Esophagus muscularis mucosa (tissue), 3 donors: ENCODE data around the gene SIVA1.

Experiments used
- POLR2A ChIP-seq: fragments of 450-650 bp; IDR thresholded peaks from one replicate; pipeline ENCODE4 v1.6.1; 2017; ENCODE audit warnings: antibody characterized with exemption, moderate library complexity, mild to moderate bottlenecking, low read depth
- POLR2AphosphoS5 ChIP-seq, 2 donors: sonication (generic); formaldehyde crosslinking; IDR thresholded peaks; one replicate each; pipeline ENCODE4 v1.6.1; 2017; ENCODE audit warnings: antibody characterized with exemption in 2 of 2
- TF ChIP-seq, protein P1 (sequence below), 3 experiments: fragments of 200-600 bp in 2 of 3; fragments of 450-650 bp in 1 of 3; sonication (generic) in 2 of 3; IDR thresholded peaks; one replicate each; pipeline ENCODE4 v1.5.1; 2017 to 2019; ENCODE audit warnings: antibody characterized with exemption in 3 of 3, mild to moderate bottlenecking in 2 of 3, moderate library complexity in 1 of 3

DNA sequence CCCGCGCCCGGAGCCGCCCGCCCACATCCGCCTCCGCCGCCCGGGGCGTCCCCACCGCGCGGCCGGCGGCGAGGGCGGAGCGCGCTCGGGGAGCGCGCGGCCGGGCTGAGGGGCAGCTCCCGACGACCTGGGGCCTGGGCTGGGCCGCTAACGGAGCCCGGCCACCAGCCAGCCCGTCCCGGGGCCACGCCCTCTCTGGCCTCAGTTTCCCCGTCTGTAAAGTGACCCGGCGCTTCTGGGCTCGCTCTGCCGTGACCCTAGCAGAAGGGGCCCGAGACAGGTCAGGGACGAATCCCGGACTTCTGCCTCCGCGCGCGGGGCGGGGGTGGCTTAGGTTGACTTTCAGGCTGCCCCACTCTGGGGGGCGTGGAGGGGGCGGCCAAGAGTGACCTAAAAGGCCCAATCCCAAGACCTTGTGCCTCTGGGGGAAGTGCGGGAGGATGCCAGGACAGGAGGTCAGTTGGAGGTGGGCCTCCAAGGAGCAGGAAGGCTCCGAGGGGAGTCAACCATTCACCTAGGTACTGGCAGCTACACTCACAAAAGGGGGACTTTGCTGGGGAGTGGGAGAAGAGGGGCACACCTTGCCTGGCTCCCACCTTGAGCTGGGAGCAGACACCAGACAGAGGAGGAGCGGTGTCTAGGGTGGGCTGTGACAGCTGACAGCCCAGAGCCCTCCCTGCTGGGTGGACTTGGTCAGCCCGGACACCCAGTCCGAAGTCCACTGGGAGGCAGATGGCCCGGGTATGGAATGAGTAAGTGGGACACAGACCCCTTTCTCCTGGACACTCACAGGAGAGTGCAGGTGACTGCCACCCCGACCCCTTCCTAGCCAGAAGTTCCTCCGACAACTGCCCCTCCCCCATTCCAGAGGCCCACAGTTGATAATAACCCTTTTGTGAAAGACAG, 43.1 kb downstream of the SIVA1 start:
- peak; percentile 59 for TF ChIP-seq POLR2A
- TF ChIP-seq, protein P1, sequence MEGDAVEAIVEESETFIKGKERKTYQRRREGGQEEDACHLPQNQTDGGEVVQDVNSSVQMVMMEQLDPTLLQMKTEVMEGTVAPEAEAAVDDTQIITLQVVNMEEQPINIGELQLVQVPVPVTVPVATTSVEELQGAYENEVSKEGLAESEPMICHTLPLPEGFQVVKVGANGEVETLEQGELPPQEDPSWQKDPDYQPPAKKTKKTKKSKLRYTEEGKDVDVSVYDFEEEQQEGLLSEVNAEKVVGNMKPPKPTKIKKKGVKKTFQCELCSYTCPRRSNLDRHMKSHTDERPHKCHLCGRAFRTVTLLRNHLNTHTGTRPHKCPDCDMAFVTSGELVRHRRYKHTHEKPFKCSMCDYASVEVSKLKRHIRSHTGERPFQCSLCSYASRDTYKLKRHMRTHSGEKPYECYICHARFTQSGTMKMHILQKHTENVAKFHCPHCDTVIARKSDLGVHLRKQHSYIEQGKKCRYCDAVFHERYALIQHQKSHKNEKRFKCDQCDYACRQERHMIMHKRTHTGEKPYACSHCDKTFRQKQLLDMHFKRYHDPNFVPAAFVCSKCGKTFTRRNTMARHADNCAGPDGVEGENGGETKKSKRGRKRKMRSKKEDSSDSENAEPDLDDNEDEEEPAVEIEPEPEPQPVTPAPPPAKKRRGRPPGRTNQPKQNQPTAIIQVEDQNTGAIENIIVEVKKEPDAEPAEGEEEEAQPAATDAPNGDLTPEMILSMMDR (IDR thresholded peaks at IDR 0.05), result no peak
- TF ChIP-seq POLR2AphosphoS5 (IDR thresholded peaks at IDR 0.05), result peak; percentile 31 to 79
